Lung (tissue), 12 donors: ENCODE data around the gene RPP25. TPM values are rescaled to one million over a fixed set of nuclear protein-coding genes. Genes with fewer than 3 reads are reported as not detected.

Experiments
- ATAC-seq: fragments of 200-7000 bp; cut with Tn5 transposase; one replicate; pipeline ENCODE4 v1.9.1; 2020; ENCODE audit warnings: moderate number of reproducible peaks; ENCODE audit not compliant: insufficient read depth, low FRiP score
- DNase-seq, 3 donors: peaks; one replicate each; pipeline ENCODE4 v3.0.0-alpha.2; 2013 to 2017
- H3K27ac ChIP-seq, 2 donors: one replicate each; pipeline ENCODE4 v1.5.1; 2013; ENCODE audit warnings: mild to moderate bottlenecking in 2 of 2, moderate library complexity in 2 of 2, control low read depth in 1 of 2, inconsistent platforms in 1 of 2, low read depth in 1 of 2, low read length in 1 of 2
- H3K27me3 ChIP-seq, 3 donors: one replicate each; pipeline ENCODE4 v1.5.1; 2013; ENCODE audit warnings: low read length in 2 of 3; ENCODE audit not compliant: control insufficient read depth in 3 of 3, insufficient read depth in 3 of 3
- H3K36me3 ChIP-seq, 4 donors: one replicate each; pipeline ENCODE4 v1.5.1; 2013; ENCODE audit warnings: low read length in 4 of 4, mild to moderate bottlenecking in 1 of 4, moderate library complexity in 1 of 4; ENCODE audit not compliant: control insufficient read depth in 4 of 4, insufficient read depth in 4 of 4
- H3K4me1 ChIP-seq, 5 donors: one replicate each; pipeline ENCODE4 v1.5.1; 2013; ENCODE audit warnings: low read length in 5 of 5, mild to moderate bottlenecking in 2 of 5, moderate library complexity in 1 of 5; ENCODE audit not compliant: control insufficient read depth in 5 of 5, insufficient read depth in 5 of 5
- H3K4me3 ChIP-seq: one replicate; pipeline ENCODE4 v1.5.1; 2013; ENCODE audit warnings: mild to moderate bottlenecking, control low read depth, moderate library complexity
- H3K9ac ChIP-seq, 2 donors: one replicate each; pipeline ENCODE4 v1.5.1; 2013; ENCODE audit warnings: low read length in 2 of 2, control low read depth in 1 of 2; ENCODE audit not compliant: insufficient read depth in 1 of 2
- H3K9me3 ChIP-seq, 4 donors: one replicate each; pipeline ENCODE4 v1.5.1; 2013; ENCODE audit warnings: low read length in 3 of 4, mild to moderate bottlenecking in 1 of 4, moderate library complexity in 1 of 4; ENCODE audit not compliant: control insufficient read depth in 4 of 4, insufficient read depth in 3 of 4
- WGBS, 2 donors: extraction: QIAGEN DNeasy Blood & Tissue Kit; methylation state at CpG; one replicate each; pipeline ENCODE4 v1.1.7; 2013; 5-methylcytosine and 5-hydroxymethylcytosine counted together
- polyA plus RNA-seq, 2 donors: library from polyadenylated mRNA; stranded (reverse); fragments of 200-250 nt; gene quantifications; one replicate each; pipeline ENCODE4 v1.2.1, GENCODE V29; 2013
- total RNA-seq, 2 donors: library from RNA; depleted of rRNA in 1 of 2; stranded (reverse); fragments of >200 nt in 1 of 2; gene quantifications; one replicate each; pipeline ENCODE4 v1.2.1, GENCODE V29; 2014 to 2021
- TF ChIP-seq, protein P1 (sequence below): IDR thresholded peaks from 2 replicates; pipeline ENCODE4 v1.5.1; 2012; ENCODE audit warnings: mild to moderate bottlenecking; ENCODE audit errors: control extremely low read depth, extremely low read depth
- donor health status: control.
- donor health status: control.
- donor health status: Bipolar disorder and iron deficiency.
- donor health status: healthy.
- donor health status: DM: yes; HTN: yes; CAD: no.

RPP25 gene
- total and polyA plus RNA-seq, 4 donors = 3.8 to 15.7 (median 12.6) TPM

DNA sequence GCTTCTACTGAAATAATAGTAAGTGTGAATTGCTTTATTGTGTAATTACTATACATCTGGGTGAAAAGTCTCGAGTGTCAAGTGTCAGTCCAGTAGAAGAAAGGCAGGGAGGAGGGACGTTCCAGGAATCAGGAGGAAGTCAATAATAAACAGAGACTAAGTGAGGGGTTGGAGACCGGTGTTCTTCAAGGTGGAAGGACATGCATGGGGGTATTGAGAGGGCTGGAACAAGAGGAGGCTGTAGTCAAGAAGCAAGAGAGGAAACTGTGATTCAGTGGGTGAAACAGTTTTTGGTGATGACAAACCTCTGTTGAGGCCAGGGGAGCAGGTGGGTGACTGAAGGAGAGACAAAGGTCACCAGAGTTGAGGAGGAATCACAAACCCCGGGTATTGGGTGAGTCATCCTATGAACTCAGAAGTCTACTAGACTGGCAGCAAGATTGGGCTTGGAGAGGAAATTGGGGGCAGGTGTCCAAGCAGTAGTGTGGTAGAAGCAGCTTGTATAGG is 27.2 kb upstream of the RPP25 start:
- Histone ChIP-seq H3K27me3 (peaks cover 0 to 14% (median 5%) of the 10 kb centered on the region in 3 donors), H3K4me3 (no peak overlapping the region), H3K9me3 (no peaks in the 10 kb centered on the region), H3K36me3 (no peaks in the 10 kb centered on the region), H3K9ac (no peak overlapping the region), H3K4me1 (no peaks in the 10 kb centered on the region), H3K27ac (no peak overlapping the region)
- TF ChIP-seq, protein P1, sequence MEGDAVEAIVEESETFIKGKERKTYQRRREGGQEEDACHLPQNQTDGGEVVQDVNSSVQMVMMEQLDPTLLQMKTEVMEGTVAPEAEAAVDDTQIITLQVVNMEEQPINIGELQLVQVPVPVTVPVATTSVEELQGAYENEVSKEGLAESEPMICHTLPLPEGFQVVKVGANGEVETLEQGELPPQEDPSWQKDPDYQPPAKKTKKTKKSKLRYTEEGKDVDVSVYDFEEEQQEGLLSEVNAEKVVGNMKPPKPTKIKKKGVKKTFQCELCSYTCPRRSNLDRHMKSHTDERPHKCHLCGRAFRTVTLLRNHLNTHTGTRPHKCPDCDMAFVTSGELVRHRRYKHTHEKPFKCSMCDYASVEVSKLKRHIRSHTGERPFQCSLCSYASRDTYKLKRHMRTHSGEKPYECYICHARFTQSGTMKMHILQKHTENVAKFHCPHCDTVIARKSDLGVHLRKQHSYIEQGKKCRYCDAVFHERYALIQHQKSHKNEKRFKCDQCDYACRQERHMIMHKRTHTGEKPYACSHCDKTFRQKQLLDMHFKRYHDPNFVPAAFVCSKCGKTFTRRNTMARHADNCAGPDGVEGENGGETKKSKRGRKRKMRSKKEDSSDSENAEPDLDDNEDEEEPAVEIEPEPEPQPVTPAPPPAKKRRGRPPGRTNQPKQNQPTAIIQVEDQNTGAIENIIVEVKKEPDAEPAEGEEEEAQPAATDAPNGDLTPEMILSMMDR = no peak
- DNase-seq = no peak
- no peak for ATAC-seq
- 13 to 35% methylated on average over 4 of the region's 4 CpGs for WGBS, 2 donors

DNA sequence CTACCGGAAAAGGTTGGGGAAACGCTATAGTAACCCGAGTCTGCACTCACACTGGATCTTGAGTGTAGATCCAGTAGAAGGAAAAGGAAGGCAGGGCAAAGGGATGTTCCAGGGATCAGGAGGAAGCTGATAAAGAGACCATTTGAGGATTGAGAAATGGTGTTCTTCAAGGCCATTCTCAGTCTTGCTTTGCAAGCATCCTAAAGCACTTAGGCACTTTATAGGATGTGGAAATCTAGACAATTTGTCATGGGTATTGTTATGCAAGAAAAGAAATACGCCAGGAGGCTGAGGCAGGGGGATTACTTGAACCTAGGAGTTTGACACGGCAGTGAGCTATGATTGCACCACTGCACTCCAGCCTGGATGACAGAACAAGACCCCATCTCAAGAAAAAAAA is 25.6 kb upstream of the RPP25 start:
- Histone ChIP-seq H3K4me1 (peaks cover 0 to 2% (median 0%) of the 10 kb centered on the region in 5 donors), H3K27ac (no peak overlapping the region), H3K27me3 (peaks cover 0 to 13% (median 5%) of the 10 kb centered on the region in 3 donors), H3K36me3 (no peaks in the 10 kb centered on the region), H3K9me3 (no peaks in the 10 kb centered on the region), H3K9ac (no peak overlapping the region), H3K4me3 (no peak overlapping the region)
- ATAC-seq (no peak), DNase-seq (no peak)
- 54 to 56% methylated on average over 5 of the region's 5 CpGs for WGBS, 2 donors
- TF ChIP-seq, protein P1 = no peak

DNA sequence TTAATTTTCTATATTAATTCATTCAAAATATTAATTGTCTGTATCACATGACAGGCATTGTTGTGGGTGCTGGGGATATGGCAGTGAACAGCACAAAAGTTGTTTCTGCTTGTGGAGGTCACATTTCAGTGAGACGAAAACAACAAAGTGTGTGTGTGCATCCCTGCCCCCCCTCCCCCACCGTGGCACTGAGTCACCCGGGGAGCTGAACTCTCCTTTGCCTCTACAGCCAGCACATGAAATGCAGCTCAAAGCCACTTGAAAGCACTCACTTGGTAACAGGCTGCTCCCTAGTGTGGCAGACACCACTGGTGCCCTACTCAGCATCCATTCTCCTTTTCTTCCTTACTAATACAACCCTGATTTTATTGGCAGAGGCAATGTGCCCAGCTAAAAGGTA is 21.9 kb upstream of the RPP25 start:
- no peak overlapping the region for H3K9ac ChIP-seq
- DNase-seq = no peak
- H3K4me1 ChIP-seq = peaks cover 0 to 2% (median 0%) of the 10 kb centered on the region in 5 donors
- peaks cover 0 to 4% (median 0%) of the 10 kb centered on the region in 3 donors for H3K27me3 ChIP-seq
- TF ChIP-seq, protein P1 = no peak
- no peak overlapping the region for H3K4me3 ChIP-seq
- no peaks in the 10 kb centered on the region for H3K36me3 ChIP-seq
- WGBS, 2 donors = 39 to 48% methylated on average over 3 of the region's 3 CpGs
- no peak for ATAC-seq
- no peak overlapping the region for H3K27ac ChIP-seq
- H3K9me3 ChIP-seq = no peaks in the 10 kb centered on the region

DNA sequence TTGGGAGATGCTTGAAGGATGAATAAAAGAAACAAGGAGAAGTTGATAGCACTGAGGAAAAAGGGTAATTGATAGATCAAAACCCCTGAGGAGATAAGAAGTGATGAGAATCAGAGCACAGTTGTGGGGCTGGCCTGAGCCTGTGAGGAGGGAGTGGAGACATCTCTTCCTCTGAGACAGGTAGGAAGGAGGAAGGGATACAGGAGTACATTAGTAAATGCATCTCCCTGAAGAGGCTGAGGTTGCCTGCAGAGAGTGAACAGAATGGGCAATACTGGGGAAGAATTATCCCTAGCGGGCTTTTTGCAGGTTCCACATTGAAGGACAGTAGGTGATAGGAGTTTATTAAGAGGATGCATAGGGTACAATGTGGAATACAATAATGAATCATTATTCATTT is 21.5 kb upstream of the RPP25 start:
- ATAC-seq = no peak
- 92 to 97% methylated on average over 1 of the region's 1 CpG for WGBS, 2 donors
- H3K4me1 ChIP-seq = peaks cover 0 to 2% (median 0%) of the 10 kb centered on the region in 5 donors

More for the DNA sequence above, 21.5 kb upstream of the RPP25 start:
- Histone ChIP-seq H3K36me3 (no peaks in the 10 kb centered on the region), H3K27ac (no peak overlapping the region), H3K4me3 (no peak overlapping the region), H3K27me3 (peaks cover 0 to 4% (median 0%) of the 10 kb centered on the region in 3 donors), H3K9me3 (no peaks in the 10 kb centered on the region), H3K9ac (no peak overlapping the region)
- TF ChIP-seq, protein P1 = no peak
- no peak for DNase-seq
